ENCODE measurements around the gene ZNF558.

The ZNF558 gene

GRCh38 chr19:8832132-8833021 lies at the start of gene ZNF558, which contains the start of gene MBD3L1:
Gene ZNF558 (minus strand): TSS chr19:8832304. CDS start chr19:8822659, 9,645 bp downstream.
Gene MBD3L1 (plus strand): TSS chr19:8832377. CDS start chr19:8842679, 10,302 bp downstream.
- DNase-seq (ENCODE audit: low read depth), result peak; percentile 99

- DNase-seq (ENCODE audit: low read depth), result no peak
Measured at GRCh38 chr19:8881512-8881911, 49.4 kb upstream of the ZNF558 start.

GRCh38 chr19:8880868-8881488 lies 48.9 kb upstream of the ZNF558 start:
- DNase-seq (ENCODE audit: low read depth), result no peak

- no peak for DNase-seq (ENCODE audit: low read depth)
Measured at GRCh38 chr19:8877854-8878705, 46.0 kb upstream of the ZNF558 start.

- DNase-seq (ENCODE audit: low read depth), result no peak
Measured at GRCh38 chr19:8866344-8866743, 34.2 kb upstream of the ZNF558 start.

GRCh38 chr19:8858260-8858659 lies 26.2 kb upstream of the ZNF558 start:
- DNase-seq (ENCODE audit: low read depth), result no peak

GRCh38 chr19:8850488-8850887 lies 18.4 kb upstream of the ZNF558 start:
- no peak for DNase-seq (ENCODE audit: low read depth)

- no peak for DNase-seq (ENCODE audit: low read depth)
Measured at GRCh38 chr19:8849232-8849631, 17.1 kb upstream of the ZNF558 start.

- no peak for DNase-seq (ENCODE audit: low read depth)
Measured at GRCh38 chr19:8846819-8847218, 14.7 kb upstream of the ZNF558 start.

GRCh38 chr19:8840708-8841107 lies 8.6 kb upstream of the ZNF558 start:
- DNase-seq (ENCODE audit: low read depth), result no peak

GRCh38 chr19:8835877-8836276 lies 3.8 kb upstream of the ZNF558 start:
- no peak for DNase-seq (ENCODE audit: low read depth)

GRCh38 chr19:8835446-8835845 lies 3.3 kb upstream of the ZNF558 start:
- no peak for DNase-seq (ENCODE audit: low read depth)

- no peak for DNase-seq (ENCODE audit: low read depth)
Measured at GRCh38 chr19:8831832-8832131, 322 bp downstream of the ZNF558 start.

GRCh38 chr19:8831373-8831772 lies 731 bp downstream of the ZNF558 start:
- no peak for DNase-seq (ENCODE audit: low read depth)

GRCh38 chr19:8827277-8827676 lies 4.8 kb downstream of the ZNF558 start:
- DNase-seq (ENCODE audit: low read depth), result no peak

- DNase-seq (ENCODE audit: low read depth), result no peak
Measured at GRCh38 chr19:8826371-8826770, 5.7 kb downstream of the ZNF558 start.

GRCh38 chr19:8821748-8822241 lies 10.3 kb downstream of the ZNF558 start:
- no peak for DNase-seq (ENCODE audit: low read depth)

- no peak for DNase-seq (ENCODE audit: low read depth)
Measured at GRCh38 chr19:8820234-8820633, 11.9 kb downstream of the ZNF558 start.

- no peak for DNase-seq (ENCODE audit: low read depth)
Measured at GRCh38 chr19:8815780-8816179, 16.3 kb downstream of the ZNF558 start.

- no peak for DNase-seq (ENCODE audit: low read depth)
Measured at GRCh38 chr19:8814176-8814575, 17.9 kb downstream of the ZNF558 start.

GRCh38 chr19:8811315-8812172 lies 20.6 kb downstream of the ZNF558 start:
- DNase-seq (ENCODE audit: low read depth), result no peak
